Coronary artery (tissue), 2 donors: Measurements from ENCODE around the gene TDRD7.

Source experiments
- DNase-seq: peaks from one replicate; pipeline ENCODE4 v3.0.0-alpha.2; 2017; ENCODE audit warnings: low spot score
- H3K27ac ChIP-seq, 2 donors: fragments of 200-600 bp; sonication (generic); one replicate each; pipeline ENCODE4 v1.5.1; 2016 to 2019
- H3K4me3 ChIP-seq: fragments of 200-600 bp; sonication (generic); 2 replicates; pipeline ENCODE4 v1.5.1; 2016; ENCODE audit warnings: mild to moderate bottlenecking, moderate library complexity
- CTCF ChIP-seq: fragments of 200-600 bp; sonication (generic); IDR thresholded peaks from one replicate; pipeline ENCODE4 v1.5.1; 2019; ENCODE audit warnings: antibody characterized with exemption

The TDRD7 gene

GRCh38 chr9:97519441-97519970, 107.6 kb downstream of the TDRD7 start:
- no peak for DNase-seq
- no peak overlapping the region for H3K4me3 ChIP-seq
- TF ChIP-seq CTCF = no peak
- peak overlapping the region in 1 of 2 donors; percentile 30 for H3K27ac ChIP-seq

DNA sequence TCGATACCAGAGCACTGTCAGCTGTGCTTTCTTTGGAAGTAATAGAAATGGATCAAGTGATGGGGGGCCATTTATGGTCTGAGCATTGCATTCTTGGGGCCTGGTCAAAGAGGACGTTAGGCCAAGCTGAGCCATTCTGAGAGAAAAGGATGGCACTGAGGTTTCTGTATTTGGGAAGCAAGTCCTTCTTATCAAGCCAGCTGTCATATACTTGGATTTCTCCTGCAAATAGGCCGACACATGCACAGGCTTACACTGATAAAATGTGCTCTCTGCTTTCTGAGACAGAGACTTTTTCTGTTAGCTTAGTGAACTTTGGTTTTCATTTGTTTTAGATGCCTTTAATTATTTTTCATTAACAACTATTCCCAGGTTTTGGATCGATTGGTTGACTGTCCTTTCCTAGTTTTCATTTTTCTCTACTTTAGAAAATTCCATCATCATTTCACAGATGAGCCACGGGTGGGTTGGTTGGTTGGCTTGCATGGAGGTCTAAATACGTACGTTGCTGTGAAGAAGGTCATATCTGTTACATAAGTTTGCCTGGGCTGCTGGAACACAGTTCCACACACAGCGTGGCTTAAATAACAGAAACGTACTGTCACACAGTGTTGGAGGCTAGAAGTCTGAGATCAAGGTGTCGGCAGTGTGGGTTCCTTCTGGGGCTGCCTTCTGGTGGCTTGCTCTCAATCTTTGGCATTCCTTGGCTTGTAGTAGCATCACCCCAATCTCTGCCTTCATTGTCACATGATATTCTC, 109.9 kb downstream of the TDRD7 start:
- no peak overlapping the region for H3K27ac ChIP-seq
- TF ChIP-seq CTCF = no peak
- H3K4me3 ChIP-seq = no peak overlapping the region
- DNase-seq = no peak

GRCh38 chr9:97524424-97524823, 112.5 kb downstream of the TDRD7 start:
- Histone ChIP-seq H3K27ac (no peak overlapping the region), H3K4me3 (no peak overlapping the region)
- no peak for DNase-seq
- TF ChIP-seq CTCF = no peak

DNA sequence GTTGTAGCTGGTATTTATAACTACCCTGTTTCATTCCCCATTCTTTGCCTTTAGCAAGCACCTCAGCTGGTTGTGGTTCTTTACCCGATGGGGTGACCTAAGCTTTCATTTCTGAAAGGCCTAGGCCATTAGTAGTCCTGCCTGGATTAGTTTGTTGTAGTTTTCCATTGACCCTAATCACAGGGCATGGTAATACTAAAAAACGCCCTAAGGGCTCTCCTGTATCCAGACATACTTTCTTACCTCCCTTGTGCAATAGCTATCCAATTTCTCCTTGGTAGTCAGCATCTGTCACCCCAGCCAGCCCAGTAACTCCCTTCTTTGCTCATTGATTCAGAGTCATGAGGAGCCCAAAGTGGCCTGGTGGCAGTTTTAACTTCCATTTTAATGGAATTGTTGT, 113.6 kb downstream of the TDRD7 start:
- TF ChIP-seq CTCF = no peak
- no peak for DNase-seq
- no peak overlapping the region for H3K4me3 ChIP-seq
- H3K27ac ChIP-seq = no peak overlapping the region

DNA sequence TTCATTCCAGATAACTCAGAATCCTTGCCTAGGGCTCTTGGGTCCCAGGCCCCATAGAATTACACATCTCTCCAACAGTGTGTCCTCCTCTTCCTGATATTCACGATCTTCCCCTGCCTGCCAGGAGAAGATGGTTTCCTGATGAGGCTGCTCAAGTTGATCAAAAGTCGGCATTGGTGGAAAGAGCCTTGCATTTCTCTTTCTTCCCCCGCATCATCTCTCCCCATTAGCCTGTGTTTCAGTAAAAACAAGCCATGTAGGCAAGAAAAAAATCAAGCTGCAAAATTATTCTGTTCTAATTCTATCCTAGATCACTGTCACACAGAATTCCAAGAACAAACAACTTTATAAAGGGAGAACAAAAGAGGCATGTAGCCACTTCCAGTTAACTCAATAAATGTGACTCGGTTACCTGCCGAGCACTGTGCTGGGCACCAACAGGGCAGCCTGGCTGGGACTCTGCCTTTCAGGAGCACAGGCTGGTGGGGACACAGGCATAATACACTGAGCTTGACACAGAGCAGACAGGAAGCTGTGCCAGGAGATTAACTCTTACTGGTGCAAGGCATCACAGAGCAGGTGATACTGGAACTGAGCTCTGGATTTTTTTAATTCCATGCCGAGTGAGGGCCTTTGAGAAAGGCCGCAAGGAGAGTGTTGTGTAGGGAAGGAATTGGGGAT, 115.1 kb downstream of the TDRD7 start:
- no peak for DNase-seq
- no peak overlapping the region for H3K4me3 ChIP-seq
- no peak overlapping the region for H3K27ac ChIP-seq
- no peak for TF ChIP-seq CTCF

DNA sequence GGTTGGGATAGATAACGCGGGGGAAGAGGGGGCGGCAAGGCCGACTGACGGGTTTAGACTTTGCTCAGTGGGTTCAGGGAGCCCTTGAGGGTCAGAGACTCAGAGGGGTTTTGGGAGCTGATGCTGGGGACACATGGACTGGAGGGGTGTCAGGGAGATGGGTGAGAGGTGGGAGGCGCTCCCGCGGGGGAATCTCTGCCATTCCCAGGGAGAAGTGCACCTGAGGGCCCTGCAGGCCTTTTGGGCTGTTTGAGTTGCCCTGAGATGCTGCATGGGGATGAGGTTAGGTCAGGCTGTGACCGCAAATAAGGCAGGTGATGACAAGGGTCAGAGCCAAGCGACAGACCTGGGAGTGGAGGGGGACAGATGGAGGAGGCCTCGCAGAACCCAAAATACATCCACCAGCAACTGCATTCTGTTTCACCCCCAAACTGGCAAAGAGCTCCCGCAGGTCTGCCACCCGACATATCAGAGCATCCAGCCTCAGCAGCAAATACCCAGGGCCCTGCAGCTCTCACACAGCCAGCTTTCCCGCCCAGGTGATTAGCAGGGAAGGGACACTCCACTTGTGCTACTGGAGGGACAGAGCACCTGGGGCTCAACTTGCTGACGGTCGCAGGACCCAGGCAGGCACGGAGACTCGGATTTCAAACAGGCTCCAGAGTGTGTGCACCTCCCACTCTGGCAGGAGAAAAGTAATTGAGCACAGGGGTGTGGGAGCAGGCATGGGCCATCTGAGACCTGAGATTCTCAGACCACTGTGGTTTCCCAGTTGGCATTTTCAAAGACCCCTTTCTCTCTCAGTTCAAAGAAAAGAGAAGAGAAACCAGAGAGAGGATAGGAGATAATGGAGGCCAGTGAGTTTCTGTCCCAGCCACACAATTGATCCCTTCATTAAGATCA, 116.0 kb downstream of the TDRD7 start:
- Histone ChIP-seq H3K4me3 (no peak overlapping the region), H3K27ac (peak overlapping the region; percentile 58 to 86)
- no peak for DNase-seq
- TF ChIP-seq CTCF = no peak
